HepG2 (cell line): ENCODE measurements around the gene TMEM8B. TPM values are rescaled to one million over a fixed set of nuclear protein-coding genes. Genes with fewer than 3 reads are reported as not detected.

Source experiments
- ATF2 ChIP-seq: sonication (generic); formaldehyde crosslinking; IDR thresholded peaks from 2 replicates; pipeline ENCODE4 v1.4.0; 2020; ENCODE audit warnings: missing genetic modification reagents
- EP300 ChIP-seq, 3 experiments: sonication (generic) in 1 of 3; formaldehyde crosslinking in 1 of 3; IDR thresholded peaks; 2 replicates each; pipeline versions ENCODE4 v1.5.1 to v1.6.1; 2011 to 2020; ENCODE audit warnings: low read depth in 2 of 3, low read length in 2 of 3, borderline replicate concordance in 1 of 3, improper control_type of control experiment in 1 of 3, mild to moderate bottlenecking in 1 of 3, missing genetic modification reagents in 1 of 3, moderate library complexity in 1 of 3
- FOXO4 ChIP-seq: sonication (generic); formaldehyde crosslinking; conservative IDR thresholded peaks from 2 replicates; pipeline ENCODE4 v1.8.1; 2023; ENCODE audit warnings: missing genetic modification reagents
- HDAC2 ChIP-seq: sonication (generic); formaldehyde crosslinking; IDR thresholded peaks from 2 replicates; pipeline ENCODE4 v1.4.0; 2020; ENCODE audit warnings: missing genetic modification reagents
- MAFG ChIP-seq: sonication (generic); formaldehyde crosslinking; IDR thresholded peaks from 2 replicates; pipeline ENCODE4 v1.5.1; 2020; ENCODE audit warnings: mild to moderate bottlenecking, missing genetic modification reagents
- MED1 ChIP-seq: sonication (generic); formaldehyde crosslinking; IDR thresholded peaks from 2 replicates; pipeline ENCODE4 v1.4.0; 2020; ENCODE audit warnings: missing genetic modification reagents
- NFKBIZ ChIP-seq: IDR thresholded peaks from 2 replicates; pipeline ENCODE4 v1.6.1; 2018; ENCODE audit warnings: missing genetic modification reagents, missing compliant biosample characterization
- TSC22D2 ChIP-seq: sonication (generic); formaldehyde crosslinking; IDR thresholded peaks from 2 replicates; pipeline ENCODE4 v1.5.1; 2020; ENCODE audit warnings: missing genetic modification reagents, mild to moderate bottlenecking, borderline replicate concordance
- ZC3H4 ChIP-seq: sonication (generic); formaldehyde crosslinking; IDR thresholded peaks from 2 replicates; pipeline ENCODE4 v1.4.0; 2020; ENCODE audit warnings: missing genetic modification reagents, borderline replicate concordance
- ZFP91 ChIP-seq: sonication (generic); formaldehyde crosslinking; IDR thresholded peaks from 2 replicates; pipeline ENCODE4 v1.9.0; 2022; ENCODE audit warnings: missing genetic modification reagents, mild to moderate bottlenecking, borderline replicate concordance
- ZNF160 ChIP-seq: sonication (generic); formaldehyde crosslinking; IDR thresholded peaks from 2 replicates; pipeline ENCODE4 v1.8.0; 2022; ENCODE audit warnings: mild to moderate bottlenecking, inconsistent platforms, missing genetic modification reagents
- ZNF260 ChIP-seq: sonication (generic); formaldehyde crosslinking; IDR thresholded peaks from 2 replicates; pipeline ENCODE4 v1.4.0; 2020; ENCODE audit warnings: missing genetic modification reagents, low read depth, mild to moderate bottlenecking, borderline replicate concordance
- ZNF333 ChIP-seq: sonication (generic); formaldehyde crosslinking; IDR thresholded peaks from 2 replicates; pipeline ENCODE4 v1.4.0; 2020; ENCODE audit warnings: mild to moderate bottlenecking, missing genetic modification reagents, borderline replicate concordance
- ZNF580 ChIP-seq: IDR thresholded peaks from 2 replicates; pipeline ENCODE4 v1.6.1; 2016; ENCODE audit warnings: low read depth, borderline replicate concordance
- ZNF792 ChIP-seq: IDR thresholded peaks from 2 replicates; pipeline ENCODE4 v1.6.1; 2016
- polyA plus RNA-seq, 8 experiments: library from polyadenylated mRNA; depleted of rRNA in 3 of 8; stranded (reverse) in 7 of 8; unstranded in 1 of 8; fragments of >200 nt; fragmentation: Illumina TruSeq in 4 of 8; extraction: Trizol in 4 of 8; gene quantifications; 2 replicates each; pipeline versions ENCODE4 v1.2.1 to v1.2.3, GENCODE V29; 2011 to 2016; ENCODE audit warnings: low read depth in 4 of 8, missing spikeins in 1 of 8, mixed read lengths in 1 of 8; ENCODE audit not compliant: insufficient read depth in 1 of 8
- total RNA-seq, 5 experiments: library from RNA; depleted of rRNA; stranded (reverse); fragments of >200 nt; fragmentation: Illumina TruSeq; extraction: Trizol; gene quantifications; 2 replicates each; pipeline ENCODE4 v1.2.3, GENCODE V29; 2016; ENCODE audit warnings: low read depth in 1 of 5
- TF ChIP-seq, protein P1 (sequence below): sonication (generic); formaldehyde crosslinking; IDR thresholded peaks from 2 replicates; pipeline ENCODE4 v1.4.0; 2020; ENCODE audit warnings: mild to moderate bottlenecking, missing genetic modification reagents
- TF ChIP-seq, protein P2 (sequence below): sonication (generic); formaldehyde crosslinking; IDR thresholded peaks from 2 replicates; pipeline ENCODE4 v1.5.1; 2020; ENCODE audit warnings: missing genetic modification reagents, mild to moderate bottlenecking, borderline replicate concordance
- TF ChIP-seq, protein P3 (sequence below): sonication (generic); formaldehyde crosslinking; IDR thresholded peaks from 2 replicates; pipeline ENCODE4 v1.4.0; 2020; ENCODE audit warnings: missing genetic modification reagents

The TMEM8B gene
- total and polyA plus RNA-seq, 2 of the 13 experiments (the other 11 are each of a cell fraction or from before 2014, with no cell fraction given) = 2.1 to 2.7 TPM

GRCh38 chr9:35812025-35812602 lies 16.9 kb upstream of the TMEM8B start, which contains the start of gene SPAG8 (continued):
- TF ChIP-seq ZNF333 (CRISPR knock-in tag) (no peak), MAFG (CRISPR knock-in tag) (no peak), ZNF260 (no peak), ZNF160 (CRISPR knock-in tag) (0 out of 2 replicates have a peak, but pooled peaks have one; percentile 43), ZFP91 (CRISPR knock-in tag) (peak; percentile 90), ZNF792 (CRISPR knock-in tag) (peak; percentile 43; the same call in 1 of the 2 replicates), EP300 (IDR thresholded peaks at IDR 0.05; ENCODE audit: low read depth in 2 of 2, low read length in 2 of 2) (peak in 1 of 2 experiments; percentile 36; a peak in 1 of 4 replicates), EP300 (CRISPR knock-in tag; IDR thresholded peaks at IDR 0.05; ENCODE audit: borderline replicate concordance) (no peak), ZNF580 (CRISPR knock-in tag) (peak; percentile 80; the same call in 1 of the 2 replicates), TSC22D2 (CRISPR knock-in tag) (peak; percentile 57; the same call in 1 of the 2 replicates), NFKBIZ (CRISPR knock-in tag) (peak; percentile 71), ZC3H4 (CRISPR knock-in tag) (no peak), HDAC2 (CRISPR knock-in tag) (0 out of 2 replicates have a peak, but pooled peaks have one; percentile 46), ATF2 (CRISPR knock-in tag) (peak; percentile 75; the same call in 1 of the 2 replicates), FOXO4 (CRISPR knock-in tag) (no peak), MED1 (CRISPR knock-in tag) (no peak; the same call in 1 of the 2 replicates)
- TF ChIP-seq, protein P1, sequence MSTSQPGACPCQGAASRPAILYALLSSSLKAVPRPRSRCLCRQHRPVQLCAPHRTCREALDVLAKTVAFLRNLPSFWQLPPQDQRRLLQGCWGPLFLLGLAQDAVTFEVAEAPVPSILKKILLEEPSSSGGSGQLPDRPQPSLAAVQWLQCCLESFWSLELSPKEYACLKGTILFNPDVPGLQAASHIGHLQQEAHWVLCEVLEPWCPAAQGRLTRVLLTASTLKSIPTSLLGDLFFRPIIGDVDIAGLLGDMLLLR (CRISPR knock-in tag) = no peak
- TF ChIP-seq, protein P2, sequence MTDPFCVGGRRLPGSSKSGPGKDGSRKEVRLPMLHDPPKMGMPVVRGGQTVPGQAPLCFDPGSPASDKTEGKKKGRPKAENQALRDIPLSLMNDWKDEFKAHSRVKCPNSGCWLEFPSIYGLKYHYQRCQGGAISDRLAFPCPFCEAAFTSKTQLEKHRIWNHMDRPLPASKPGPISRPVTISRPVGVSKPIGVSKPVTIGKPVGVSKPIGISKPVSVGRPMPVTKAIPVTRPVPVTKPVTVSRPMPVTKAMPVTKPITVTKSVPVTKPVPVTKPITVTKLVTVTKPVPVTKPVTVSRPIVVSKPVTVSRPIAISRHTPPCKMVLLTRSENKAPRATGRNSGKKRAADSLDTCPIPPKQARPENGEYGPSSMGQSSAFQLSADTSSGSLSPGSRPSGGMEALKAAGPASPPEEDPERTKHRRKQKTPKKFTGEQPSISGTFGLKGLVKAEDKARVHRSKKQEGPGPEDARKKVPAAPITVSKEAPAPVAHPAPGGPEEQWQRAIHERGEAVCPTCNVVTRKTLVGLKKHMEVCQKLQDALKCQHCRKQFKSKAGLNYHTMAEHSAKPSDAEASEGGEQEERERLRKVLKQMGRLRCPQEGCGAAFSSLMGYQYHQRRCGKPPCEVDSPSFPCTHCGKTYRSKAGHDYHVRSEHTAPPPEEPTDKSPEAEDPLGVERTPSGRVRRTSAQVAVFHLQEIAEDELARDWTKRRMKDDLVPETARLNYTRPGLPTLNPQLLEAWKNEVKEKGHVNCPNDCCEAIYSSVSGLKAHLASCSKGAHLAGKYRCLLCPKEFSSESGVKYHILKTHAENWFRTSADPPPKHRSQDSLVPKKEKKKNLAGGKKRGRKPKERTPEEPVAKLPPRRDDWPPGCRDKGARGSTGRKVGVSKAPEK (CRISPR knock-in tag) = no peak
- TF ChIP-seq, protein P3, sequence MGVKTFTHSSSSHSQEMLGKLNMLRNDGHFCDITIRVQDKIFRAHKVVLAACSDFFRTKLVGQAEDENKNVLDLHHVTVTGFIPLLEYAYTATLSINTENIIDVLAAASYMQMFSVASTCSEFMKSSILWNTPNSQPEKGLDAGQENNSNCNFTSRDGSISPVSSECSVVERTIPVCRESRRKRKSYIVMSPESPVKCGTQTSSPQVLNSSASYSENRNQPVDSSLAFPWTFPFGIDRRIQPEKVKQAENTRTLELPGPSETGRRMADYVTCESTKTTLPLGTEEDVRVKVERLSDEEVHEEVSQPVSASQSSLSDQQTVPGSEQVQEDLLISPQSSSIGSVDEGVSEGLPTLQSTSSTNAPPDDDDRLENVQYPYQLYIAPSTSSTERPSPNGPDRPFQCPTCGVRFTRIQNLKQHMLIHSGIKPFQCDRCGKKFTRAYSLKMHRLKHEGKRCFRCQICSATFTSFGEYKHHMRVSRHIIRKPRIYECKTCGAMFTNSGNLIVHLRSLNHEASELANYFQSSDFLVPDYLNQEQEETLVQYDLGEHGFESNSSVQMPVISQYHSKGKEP (CRISPR knock-in tag) = no peak
